Glutamatergic neuron (in vitro differentiated cells): ENCODE results near the gene FBLN2. TPM values are rescaled to one million over a fixed set of nuclear protein-coding genes. Genes with fewer than 3 reads are reported as not detected.

Experiments used
- DNase-seq: peaks from one replicate; pipeline ENCODE4 v3.0.0; 2022
- H3K27ac Mint-ChIP-seq: one replicate; pipeline ENCODE4 v1.8.0; 2020; ENCODE audit warnings: mild to moderate bottlenecking, mixed read lengths, inconsistent platforms; ENCODE audit not compliant: unreplicated experiment
- H3K27me3 Mint-ChIP-seq: one replicate; pipeline ENCODE4 v1.8.0; 2020; ENCODE audit warnings: mild to moderate bottlenecking, moderate library complexity, mixed read lengths, inconsistent platforms; ENCODE audit not compliant: unreplicated experiment
- H3K36me3 Mint-ChIP-seq: one replicate; pipeline ENCODE4 v1.8.0; 2020; ENCODE audit warnings: mild to moderate bottlenecking, mixed read lengths, inconsistent platforms; ENCODE audit not compliant: unreplicated experiment
- H3K4me1 Mint-ChIP-seq: one replicate; pipeline ENCODE4 v1.8.0; 2020; ENCODE audit warnings: mild to moderate bottlenecking, low read depth, mixed read lengths, inconsistent platforms; ENCODE audit not compliant: unreplicated experiment
- H3K4me3 Mint-ChIP-seq: one replicate; pipeline ENCODE4 v1.8.0; 2020; ENCODE audit warnings: mild to moderate bottlenecking, mixed read lengths, inconsistent platforms; ENCODE audit not compliant: unreplicated experiment
- H3K9me3 Mint-ChIP-seq: one replicate; pipeline ENCODE4 v1.8.0; 2020; ENCODE audit warnings: mild to moderate bottlenecking, moderate library complexity, mixed read lengths, inconsistent platforms; ENCODE audit not compliant: unreplicated experiment
- total RNA-seq: library from RNA; stranded (reverse); fragmentation: NEBNext Ultra II Directional; extraction: Animal tissue kit (Norgen Biotek cat#: 25700); gene quantifications from one replicate; pipeline ENCODE4 v1.2.1, GENCODE V29; 2021; ENCODE audit not compliant: unreplicated experiment
- TF ChIP-seq, protein P1 (sequence below): fragments of 200-600 bp; sonication (generic); IDR thresholded peaks from one replicate; pipeline ENCODE4 v1.5.0; 2021; ENCODE audit not compliant: partially characterized antibody, unreplicated experiment

FBLN2 gene
- total RNA-seq, 1 donor from 2014 or later: 2.1 TPM

- Mint-ChIP-seq H3K27ac (no peak overlapping the region), H3K36me3 (no peaks in the 10 kb centered on the region), H3K27me3 (peaks cover 6% of the 10 kb centered on the region), H3K4me3 (no peak overlapping the region), H3K4me1 (no peaks in the 10 kb centered on the region), H3K9me3 (peaks cover 5% of the 10 kb centered on the region)
- TF ChIP-seq, protein P1, sequence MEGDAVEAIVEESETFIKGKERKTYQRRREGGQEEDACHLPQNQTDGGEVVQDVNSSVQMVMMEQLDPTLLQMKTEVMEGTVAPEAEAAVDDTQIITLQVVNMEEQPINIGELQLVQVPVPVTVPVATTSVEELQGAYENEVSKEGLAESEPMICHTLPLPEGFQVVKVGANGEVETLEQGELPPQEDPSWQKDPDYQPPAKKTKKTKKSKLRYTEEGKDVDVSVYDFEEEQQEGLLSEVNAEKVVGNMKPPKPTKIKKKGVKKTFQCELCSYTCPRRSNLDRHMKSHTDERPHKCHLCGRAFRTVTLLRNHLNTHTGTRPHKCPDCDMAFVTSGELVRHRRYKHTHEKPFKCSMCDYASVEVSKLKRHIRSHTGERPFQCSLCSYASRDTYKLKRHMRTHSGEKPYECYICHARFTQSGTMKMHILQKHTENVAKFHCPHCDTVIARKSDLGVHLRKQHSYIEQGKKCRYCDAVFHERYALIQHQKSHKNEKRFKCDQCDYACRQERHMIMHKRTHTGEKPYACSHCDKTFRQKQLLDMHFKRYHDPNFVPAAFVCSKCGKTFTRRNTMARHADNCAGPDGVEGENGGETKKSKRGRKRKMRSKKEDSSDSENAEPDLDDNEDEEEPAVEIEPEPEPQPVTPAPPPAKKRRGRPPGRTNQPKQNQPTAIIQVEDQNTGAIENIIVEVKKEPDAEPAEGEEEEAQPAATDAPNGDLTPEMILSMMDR: no peak
- DNase-seq: no peak
Measured at GRCh38 chr3:13674538-13675185, 125.7 kb downstream of the FBLN2 start.

DNA sequence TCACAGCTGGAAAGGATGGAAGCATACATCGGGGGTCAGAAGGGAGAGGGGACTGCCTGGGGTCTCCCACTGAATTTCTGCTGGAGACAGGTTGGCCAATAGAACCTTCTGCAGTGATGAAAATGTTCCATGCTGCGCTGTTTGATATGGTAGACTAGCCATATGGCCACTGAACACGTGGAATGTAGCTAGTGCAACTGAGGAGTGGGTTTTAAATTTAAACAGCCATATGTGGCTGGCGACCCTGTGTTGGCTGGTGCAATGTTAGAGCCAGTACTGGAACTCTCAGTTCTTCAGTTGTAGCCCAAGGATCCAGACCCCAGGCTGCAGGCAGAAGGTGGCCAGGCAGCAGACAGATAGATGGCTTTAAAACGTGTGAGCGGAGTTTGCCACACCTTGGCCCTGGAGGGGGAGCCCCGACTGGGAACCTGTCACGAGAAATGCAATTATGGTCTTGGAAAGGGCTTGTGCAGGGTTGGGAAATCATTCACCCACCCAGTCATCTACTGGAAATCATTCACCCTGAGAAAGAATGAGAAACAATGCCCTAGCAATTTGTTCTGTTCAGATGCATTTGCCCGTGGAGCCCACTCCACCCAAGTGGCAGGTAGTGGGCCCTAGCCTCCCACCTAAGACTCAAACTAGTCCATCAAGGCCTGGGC lies 127.6 kb downstream of the FBLN2 start:
- Mint-ChIP-seq H3K4me1 (no peaks in the 10 kb centered on the region), H3K36me3 (no peaks in the 10 kb centered on the region), H3K27ac (no peak overlapping the region), H3K9me3 (peaks cover 5% of the 10 kb centered on the region), H3K4me3 (no peak overlapping the region), H3K27me3 (peaks cover 8% of the 10 kb centered on the region)
- no peak for DNase-seq
- TF ChIP-seq, protein P1: no peak

GRCh38 chr3:13677272-13677671 lies 128.3 kb downstream of the FBLN2 start:
- Mint-ChIP-seq H3K4me3 (no peak overlapping the region), H3K4me1 (no peaks in the 10 kb centered on the region), H3K27me3 (peaks cover 9% of the 10 kb centered on the region), H3K36me3 (no peaks in the 10 kb centered on the region), H3K27ac (no peak overlapping the region), H3K9me3 (peaks cover 10% of the 10 kb centered on the region)
- TF ChIP-seq, protein P1: no peak
- no peak for DNase-seq

DNA sequence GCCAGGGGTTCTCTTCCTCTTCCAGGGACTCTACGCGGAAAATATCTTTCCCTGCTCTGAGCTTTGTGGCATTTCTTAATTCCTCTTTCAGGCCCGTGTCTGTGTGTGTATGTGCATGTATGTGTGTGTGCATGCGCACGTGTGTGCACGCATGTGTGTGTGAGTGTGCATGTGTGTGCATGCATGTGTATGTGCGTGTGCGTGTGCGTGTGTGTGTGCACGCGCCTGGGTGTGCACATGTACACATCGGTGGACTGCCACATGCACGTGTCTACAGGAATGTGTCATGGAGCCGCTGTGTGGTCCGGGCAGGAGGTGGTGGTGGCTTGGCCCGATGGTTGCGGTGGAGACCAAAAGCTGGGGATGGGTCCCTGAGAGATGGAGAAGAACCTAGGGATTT lies 133.0 kb downstream of the FBLN2 start:
- Mint-ChIP-seq H3K9me3 (peaks cover 7% of the 10 kb centered on the region), H3K4me1 (no peaks in the 10 kb centered on the region), H3K36me3 (no peaks in the 10 kb centered on the region), H3K4me3 (no peak overlapping the region), H3K27me3 (peaks cover 7% of the 10 kb centered on the region), H3K27ac (peak overlapping the region; percentile 53)
- TF ChIP-seq, protein P1: no peak
- no peak for DNase-seq

GRCh38 chr3:13682331-13683013 lies 133.5 kb downstream of the FBLN2 start:
- TF ChIP-seq, protein P1: no peak
- peak overlapping the region; percentile 5 for H3K27ac Mint-ChIP-seq
- H3K4me3 Mint-ChIP-seq: no peak overlapping the region
- H3K4me1 Mint-ChIP-seq: no peaks in the 10 kb centered on the region
- peaks cover 7% of the 10 kb centered on the region for H3K9me3 Mint-ChIP-seq
- peaks cover 7% of the 10 kb centered on the region for H3K27me3 Mint-ChIP-seq
- DNase-seq: no peak
- H3K36me3 Mint-ChIP-seq: no peaks in the 10 kb centered on the region
